ENCODE data around the gene NHLH1. TPM values are rescaled to one million over a fixed set of nuclear protein-coding genes. Genes with fewer than 3 reads are reported as not detected.

Gene NHLH1
- total and polyA plus RNA-seq, 2 donors (not counting 1 experiment from before 2014, with no cell fraction given), result 0.27 to 0.39 TPM

- TF ChIP-seq CTCF (IDR thresholded peaks at IDR 0.05) (no peak), EZH2 (IDR thresholded peaks at IDR 0.05; ENCODE audit: borderline replicate concordance, insufficient read depth, low read depth, low read length, poor library complexity, severe bottlenecking) (no peak)
- peaks cover 8% of the 10 kb centered on the region for H3K27me3 Mint-ChIP-seq
- ChIA-PET POLR2A (no interaction called here), CTCF (interaction anchor here (2.3 kb wide), 1 partner anchor 17 kb away, joined by 15 read pairs; no protein-coding TSS in a partner anchor)
- peaks cover 6% of the 10 kb centered on the region for H3K4me1 Mint-ChIP-seq
- Histone ChIP-seq H3K27ac (ENCODE audit: low read length in 2 of 2) (no peak overlapping the region), H3K79me2 (ENCODE audit: control insufficient read depth, insufficient read depth, low read length) (no peaks in the 10 kb centered on the region), H3K4me3 (ENCODE audit: control extremely low read depth in 1 of 5, extremely low read depth in 1 of 5, insufficient read depth in 1 of 5, low read depth in 2 of 5, low read length in 4 of 5) (no peak overlapping the region), H4K20me1 (ENCODE audit: control insufficient read depth, insufficient read depth, low read length, poor library complexity, severe bottlenecking) (no peaks in the 10 kb centered on the region), H3K27me3 (replicated peaks in 1 of 4; ENCODE audit: control extremely low read depth in 1 of 4, control insufficient read depth in 3 of 4, insufficient read depth in 4 of 4, low read length in 3 of 4) (peaks cover 0 to under 1% (median 0%) of the 10 kb centered on the region in 4 experiments), H3K4me1 (ENCODE audit: control insufficient read depth in 2 of 2, insufficient read depth in 2 of 2, low read length in 2 of 2) (peaks cover 0 to under 1% of the 10 kb centered on the region in 2 donors), H3K4me2 (replicated peaks; ENCODE audit: low read depth, low read length, poor library complexity, severe bottlenecking) (no peak overlapping the region), H3K9ac (ENCODE audit: low read length) (no peak overlapping the region), H3K9me3 (ENCODE audit: control extremely low read depth in 1 of 3, control insufficient read depth in 2 of 3, insufficient read depth in 1 of 3, low read length in 2 of 3) (no peaks in the 10 kb centered on the region), H3K36me3 (replicated peaks in 1 of 2; ENCODE audit: control extremely low read depth in 1 of 2, control insufficient read depth in 1 of 2, extremely low read depth in 1 of 2, insufficient read depth in 2 of 2, low read length in 1 of 2) (no peaks in the 10 kb centered on the region), H2AFZ (ENCODE audit: insufficient read depth, low read depth, low read length, poor library complexity, severe bottlenecking) (no peak overlapping the region)
- intact Hi-C loops (cut with micrococcal nuclease), result no loop called here
- no peak overlapping the region for H3K4me3 Mint-ChIP-seq
- ATAC-seq (ENCODE audit: low read depth) (no peak), DNase-seq (no peak)
- WGBS (ENCODE audit: insufficient coverage), result 89% methylated on average over 7 of the region's 8 CpGs
- no peak overlapping the region for H3K27ac Mint-ChIP-seq
- no peaks in the 10 kb centered on the region for H3K9me3 Mint-ChIP-seq (ENCODE audit: insufficient read depth)
Measured at GRCh38 chr1:160394673-160395072, 27.8 kb downstream of the NHLH1 start.

GRCh38 chr1:160397651-160398050 lies 30.8 kb downstream of the NHLH1 start:
- no peaks in the 10 kb centered on the region for H3K79me2 ChIP-seq (ENCODE audit: control insufficient read depth, insufficient read depth, low read length)
- peaks cover 12 to 14% of the 10 kb centered on the region in 2 donors for H3K4me1 ChIP-seq (ENCODE audit: control insufficient read depth in 2 of 2, insufficient read depth in 2 of 2, low read length in 2 of 2)
- WGBS (ENCODE audit: insufficient coverage), result 80% methylated on average over 1 of the region's 1 CpG
- DNase-seq (no peak), ATAC-seq (ENCODE audit: low read depth) (no peak)
- Mint-ChIP-seq H3K4me3 (no peak overlapping the region), H3K9me3 (ENCODE audit: insufficient read depth) (no peaks in the 10 kb centered on the region), H3K27me3 (no peaks in the 10 kb centered on the region), H3K4me1 (peaks cover 22% of the 10 kb centered on the region), H3K27ac (no peak overlapping the region)
- CTCF ChIA-PET, result interaction anchor here (1.0 kb wide), 2 partner anchors 19 to 31 kb away, joined by 3 to 4 read pairs; no protein-coding TSS in a partner anchor
- no peak overlapping the region for H3K27ac ChIP-seq (ENCODE audit: low read length in 2 of 2)
- no peak overlapping the region for H3K4me3 ChIP-seq (ENCODE audit: control extremely low read depth in 1 of 5, extremely low read depth in 1 of 5, insufficient read depth in 1 of 5, low read depth in 2 of 5, low read length in 4 of 5)
- H2AFZ ChIP-seq (ENCODE audit: insufficient read depth, low read depth, low read length, poor library complexity, severe bottlenecking), result no peak overlapping the region
- intact Hi-C loops (cut with micrococcal nuclease), result no loop called here
- no peaks in the 10 kb centered on the region for H3K9me3 ChIP-seq (ENCODE audit: control extremely low read depth in 1 of 3, control insufficient read depth in 2 of 3, insufficient read depth in 1 of 3, low read length in 2 of 3)
- POLR2A ChIA-PET, result no interaction called here
- H3K27me3 ChIP-seq (replicated peaks in 1 of 4; ENCODE audit: control extremely low read depth in 1 of 4, control insufficient read depth in 3 of 4, insufficient read depth in 4 of 4, low read length in 3 of 4), result peaks cover 0 to 13% (median 3%) of the 10 kb centered on the region in 4 experiments
- no peak overlapping the region for H3K4me2 ChIP-seq (replicated peaks; ENCODE audit: low read depth, low read length, poor library complexity, severe bottlenecking)
- TF ChIP-seq EZH2 (IDR thresholded peaks at IDR 0.05; ENCODE audit: borderline replicate concordance, insufficient read depth, low read depth, low read length, poor library complexity, severe bottlenecking), result no peak
- TF ChIP-seq CTCF (IDR thresholded peaks at IDR 0.05), result no peak
- no peaks in the 10 kb centered on the region for H4K20me1 ChIP-seq (ENCODE audit: control insufficient read depth, insufficient read depth, low read length, poor library complexity, severe bottlenecking)
- H3K36me3 ChIP-seq (replicated peaks in 1 of 2; ENCODE audit: control extremely low read depth in 1 of 2, control insufficient read depth in 1 of 2, extremely low read depth in 1 of 2, insufficient read depth in 2 of 2, low read length in 1 of 2), result no peaks in the 10 kb centered on the region
- H3K9ac ChIP-seq (ENCODE audit: low read length), result no peak overlapping the region

All from B cell (primary cell).